Stimulated activated CD4-positive, alpha-beta T cell treated with anti-CD3 and anti-CD28 coated beads, Interleukin-15, amount 100 ng/mL, for 24 hours (primary cell): ENCODE results near the gene FBXO48.

ENCODE experiments used
- DNase-seq: peaks from one replicate; pipeline ENCODE4 v3.0.0-alpha.2; 2020

The FBXO48 gene

DNA sequence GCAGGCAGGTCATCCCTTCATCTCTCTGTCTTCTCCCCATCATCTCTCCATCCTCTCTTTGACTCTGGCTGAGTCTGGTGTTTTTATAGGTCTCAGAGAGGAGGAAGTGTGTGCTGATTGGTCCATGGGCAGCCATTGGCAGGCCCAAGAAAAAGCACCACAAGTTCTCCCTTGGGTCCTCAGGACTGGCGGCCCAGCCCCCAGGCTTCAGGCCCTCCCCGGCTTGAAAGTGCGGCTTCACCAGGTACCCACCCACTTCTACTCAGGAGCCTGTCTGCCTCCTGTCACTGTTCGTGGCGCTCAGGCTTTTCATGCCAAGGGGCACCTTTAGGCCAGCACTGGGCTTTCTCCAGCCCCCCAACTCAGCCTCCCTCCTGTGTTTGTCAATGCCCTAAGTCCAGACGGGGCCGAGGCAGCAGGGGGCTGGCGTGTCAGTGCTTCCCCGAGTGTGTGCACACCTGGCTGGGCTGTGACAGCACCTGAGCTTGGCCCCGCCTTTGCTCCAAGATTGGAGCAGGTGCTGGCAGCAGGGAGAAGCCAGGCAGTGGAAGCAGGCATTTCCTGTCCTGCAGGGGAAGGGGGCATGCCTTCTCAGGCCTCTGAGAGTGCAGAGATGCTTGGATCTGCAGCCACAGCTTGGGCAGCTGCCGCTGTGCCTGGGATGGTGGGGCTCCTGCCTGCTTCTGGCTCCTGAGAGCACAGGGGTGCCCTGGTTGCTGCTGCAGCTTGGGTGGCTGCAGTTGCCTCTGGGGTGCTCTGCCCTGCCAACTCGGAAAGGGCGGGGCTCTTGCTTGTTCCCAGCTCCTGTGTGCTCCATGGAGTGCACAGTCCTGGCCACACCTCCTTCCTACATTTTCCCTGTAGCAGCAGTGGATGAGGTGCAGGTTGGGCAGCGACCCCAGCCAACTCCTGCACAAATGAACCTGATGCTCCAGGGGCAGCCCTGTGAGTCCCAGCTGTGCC is 34.1 kb downstream of the FBXO48 start:
- DNase-seq: no peak

DNA sequence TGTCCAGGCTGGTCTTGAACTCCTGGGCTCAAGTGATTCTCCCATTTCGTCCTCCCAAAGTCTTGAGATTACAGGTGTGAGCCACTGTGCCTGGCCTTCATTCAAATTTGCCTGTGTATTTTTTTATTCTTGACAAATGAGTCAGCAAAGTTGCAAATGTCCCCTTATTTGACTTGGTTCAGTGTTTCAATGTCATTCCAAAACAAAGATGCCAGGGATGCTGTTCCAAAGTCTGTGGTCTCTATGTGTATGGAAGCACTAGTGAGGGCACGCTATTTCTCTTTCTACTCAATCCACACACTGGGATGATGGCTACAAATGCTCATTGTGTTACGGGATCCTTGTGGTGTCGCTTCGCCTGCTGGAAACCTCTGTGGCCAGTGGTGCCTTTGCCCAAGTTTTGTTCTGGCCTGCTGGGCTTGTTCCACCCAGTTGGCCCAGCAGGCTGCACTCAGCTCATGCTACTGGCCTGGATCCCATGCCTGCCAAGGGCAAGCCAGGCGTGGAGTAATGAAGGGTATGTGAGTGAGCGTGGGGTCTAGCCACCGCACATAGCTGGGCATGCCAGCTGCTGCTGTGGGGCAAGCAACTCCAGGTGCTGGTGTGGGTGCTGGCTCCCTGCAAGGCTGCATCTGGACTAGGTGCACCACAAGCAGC is 35.6 kb downstream of the FBXO48 start:
- no peak for DNase-seq

DNA sequence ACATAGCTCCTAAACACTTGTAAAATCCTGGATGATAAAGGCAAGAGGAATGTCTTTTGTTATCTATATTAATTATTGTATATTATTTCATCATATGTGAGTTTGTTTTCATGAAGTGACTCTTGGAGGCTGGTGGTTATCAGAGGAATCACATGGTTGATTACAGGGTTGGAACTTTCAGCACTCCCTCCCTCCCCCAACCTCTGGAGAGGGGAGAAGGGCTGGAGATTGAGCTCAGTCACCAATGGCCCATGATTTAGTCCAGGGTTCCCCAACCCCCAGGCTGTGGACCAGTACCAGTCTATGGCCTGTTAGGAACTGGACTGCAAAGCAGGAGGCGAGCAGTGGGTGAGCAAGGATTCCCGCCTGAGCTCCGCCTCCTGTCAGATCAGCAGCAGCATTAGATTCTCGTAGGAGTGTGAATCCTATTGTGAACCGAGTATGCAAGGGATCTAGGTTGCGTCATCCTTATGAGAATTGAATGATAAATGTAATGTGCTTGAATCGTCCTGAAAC is 37.7 kb downstream of the FBXO48 start:
- DNase-seq: no peak

DNA sequence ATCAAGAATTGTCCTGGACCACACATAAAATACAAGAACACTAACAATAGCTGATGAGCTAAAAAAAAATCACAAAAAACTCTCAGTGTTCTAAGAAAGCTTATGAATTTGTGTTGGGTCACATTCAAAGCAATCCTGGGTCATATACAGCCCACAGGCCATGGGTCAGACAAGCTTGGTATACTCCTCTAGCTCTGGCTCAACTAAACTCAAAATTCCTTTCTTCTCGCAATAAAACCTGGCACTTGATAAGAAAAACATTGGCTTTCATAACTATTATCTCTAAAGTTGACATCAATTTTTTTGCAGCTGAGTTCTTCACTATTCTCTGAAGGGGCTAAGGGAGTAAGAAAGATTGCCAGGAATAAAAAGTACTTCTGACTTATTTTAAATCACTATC is 38.3 kb downstream of the FBXO48 start:
- DNase-seq: no peak

DNA sequence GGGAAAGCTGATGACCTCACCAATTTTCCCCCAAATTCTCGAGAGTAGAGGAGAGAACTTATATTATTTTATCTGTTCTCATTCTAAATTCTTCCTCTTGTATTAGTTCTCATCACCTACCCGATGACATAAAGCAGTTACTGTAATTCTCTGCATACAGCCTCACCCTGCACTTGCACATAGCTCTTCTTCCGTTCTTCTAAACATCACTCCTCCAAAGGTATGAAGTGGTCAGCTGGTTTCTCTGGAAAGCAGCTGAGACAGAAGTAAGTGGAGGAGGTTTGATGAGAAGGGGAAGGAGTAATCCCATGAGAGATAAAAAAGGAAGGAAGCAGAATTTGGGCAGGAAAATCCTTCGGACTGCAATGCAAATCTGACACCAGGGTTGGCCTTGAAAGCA is 39.0 kb downstream of the FBXO48 start:
- no peak for DNase-seq

DNA sequence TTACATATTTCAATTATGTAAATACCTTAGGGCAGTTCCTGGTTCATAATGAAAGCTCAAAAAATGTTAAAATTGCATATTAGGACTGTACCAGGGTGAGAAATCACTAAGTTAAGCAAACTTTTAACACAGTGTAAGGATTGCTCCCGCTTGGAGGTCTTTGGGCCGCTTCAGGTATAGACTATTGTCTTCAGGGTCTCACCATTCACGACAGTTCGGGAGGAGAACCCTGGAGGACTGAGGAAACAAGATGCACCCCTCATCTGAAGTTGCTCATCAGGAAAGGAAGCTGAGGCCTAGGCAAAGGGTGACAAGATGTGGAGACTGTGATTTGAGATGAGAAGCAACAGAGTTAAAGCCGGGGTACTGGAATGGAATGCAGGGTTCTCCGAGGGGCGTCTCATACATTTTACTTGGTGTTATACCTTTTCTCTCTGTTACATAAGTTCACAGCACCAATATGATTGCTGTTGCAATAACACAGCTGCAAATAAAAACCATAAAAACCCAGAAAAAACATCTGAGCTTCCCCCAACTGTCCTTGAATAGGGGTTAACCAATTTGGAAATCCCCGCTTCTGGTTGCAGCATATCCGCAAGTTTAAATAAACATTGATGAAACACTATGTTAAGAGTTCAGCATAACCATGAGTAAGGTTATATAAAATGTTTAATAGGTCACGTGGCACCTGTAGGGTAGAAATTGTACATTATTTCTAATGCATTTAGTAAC is 40.1 kb downstream of the FBXO48 start:
- no peak for DNase-seq

DNA sequence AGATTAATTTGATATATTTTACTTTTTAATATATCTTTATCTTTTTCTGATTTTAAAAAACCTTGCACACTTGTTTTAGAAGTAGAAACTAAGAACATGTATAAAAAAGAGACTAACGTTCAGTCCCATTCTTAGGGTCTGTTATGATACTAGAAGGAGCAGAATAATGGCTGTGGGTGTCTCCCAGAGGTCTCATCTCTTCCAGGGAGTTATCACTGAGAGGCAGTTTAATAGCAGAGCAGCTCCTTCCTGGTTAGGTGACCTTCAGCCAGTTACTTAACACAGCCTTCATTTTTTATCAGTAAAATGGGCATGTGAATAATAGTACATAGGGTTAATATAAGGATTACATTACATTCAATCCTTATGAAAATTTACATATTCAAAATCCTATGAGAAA is 40.6 kb downstream of the FBXO48 start:
- no peak for DNase-seq

DNA sequence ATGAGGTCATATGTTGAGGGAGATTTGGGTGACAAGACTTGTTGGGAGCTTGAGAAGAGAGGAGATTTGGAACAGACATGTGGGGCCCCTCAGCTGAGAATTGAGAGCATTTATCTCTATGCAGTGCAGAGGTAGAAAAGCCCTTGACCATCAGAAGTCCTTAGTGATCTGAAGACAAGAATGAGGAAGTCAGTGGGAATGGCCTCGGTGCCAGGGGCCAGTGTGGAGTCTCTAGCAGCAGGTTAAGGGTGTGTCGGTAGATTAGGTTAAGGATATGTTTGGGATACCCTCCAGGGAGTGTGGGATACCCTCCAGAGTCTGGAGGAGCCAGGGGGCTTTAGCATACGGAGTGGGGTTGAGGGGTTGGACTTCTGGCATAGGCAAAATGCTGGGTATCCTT is 41.6 kb downstream of the FBXO48 start:
- DNase-seq: no peak

DNA sequence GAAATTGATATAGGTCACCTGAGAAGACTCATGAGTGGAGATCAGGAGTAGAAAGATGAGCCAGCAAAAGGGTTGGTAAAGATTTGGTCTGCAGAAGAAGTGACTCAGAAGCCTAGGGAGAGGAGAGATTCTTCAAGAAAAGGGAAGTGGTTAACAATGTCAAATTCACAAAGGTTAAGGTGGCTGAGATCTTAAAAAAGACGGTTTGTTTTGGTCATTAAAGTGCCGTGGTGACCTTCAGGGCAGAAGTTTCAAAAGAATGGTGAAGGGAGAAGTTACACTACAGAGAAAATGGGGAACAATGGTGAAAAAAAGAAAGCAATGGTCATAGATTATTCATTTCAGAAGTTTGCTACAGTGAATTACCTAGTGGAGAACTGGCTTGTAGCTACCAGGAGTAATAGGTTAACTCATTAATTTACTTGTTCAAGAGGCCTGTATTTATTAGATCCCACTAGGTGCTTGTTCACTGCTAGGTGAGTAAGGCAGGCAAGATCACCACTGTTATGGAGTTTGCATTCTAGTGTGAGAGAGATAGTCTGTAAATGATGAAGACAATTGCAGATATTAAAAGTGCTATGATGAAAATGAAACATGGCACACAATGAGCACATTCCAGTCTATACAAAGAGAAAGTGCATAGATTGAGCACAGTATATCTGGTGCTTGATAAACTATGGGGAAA is 43.0 kb downstream of the FBXO48 start:
- DNase-seq: no peak

DNA sequence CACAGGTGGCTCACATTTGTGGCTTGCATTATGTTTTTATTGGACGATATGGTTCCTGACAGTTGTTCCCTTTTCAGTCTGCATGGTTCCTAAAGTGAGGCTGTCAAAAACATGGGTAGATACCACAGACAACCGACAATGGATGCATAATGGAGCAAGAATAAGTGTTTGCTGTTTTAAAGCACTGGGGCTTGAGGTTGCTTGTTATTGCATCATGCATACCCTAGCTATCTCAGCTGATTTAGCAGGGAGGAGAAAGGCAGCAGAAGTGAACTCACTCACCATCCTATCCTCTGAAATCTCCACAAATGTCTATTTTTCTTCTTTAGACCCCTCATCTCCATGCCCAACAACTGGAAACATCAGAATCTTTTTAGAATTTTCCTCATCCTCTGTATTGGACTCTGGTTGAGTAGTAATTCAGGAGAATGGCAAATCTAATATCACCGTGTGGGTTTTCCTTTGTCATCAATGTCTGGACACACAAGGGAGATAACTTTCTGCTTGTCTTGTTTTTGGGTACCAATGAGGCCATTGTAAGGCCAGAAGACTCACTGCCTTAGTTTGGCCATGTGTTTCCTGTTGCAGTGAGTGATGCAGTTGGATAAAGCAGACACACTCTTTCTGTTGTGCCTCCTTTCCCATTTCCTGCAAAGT is 46.7 kb downstream of the FBXO48 start:
- DNase-seq: no peak

DNA sequence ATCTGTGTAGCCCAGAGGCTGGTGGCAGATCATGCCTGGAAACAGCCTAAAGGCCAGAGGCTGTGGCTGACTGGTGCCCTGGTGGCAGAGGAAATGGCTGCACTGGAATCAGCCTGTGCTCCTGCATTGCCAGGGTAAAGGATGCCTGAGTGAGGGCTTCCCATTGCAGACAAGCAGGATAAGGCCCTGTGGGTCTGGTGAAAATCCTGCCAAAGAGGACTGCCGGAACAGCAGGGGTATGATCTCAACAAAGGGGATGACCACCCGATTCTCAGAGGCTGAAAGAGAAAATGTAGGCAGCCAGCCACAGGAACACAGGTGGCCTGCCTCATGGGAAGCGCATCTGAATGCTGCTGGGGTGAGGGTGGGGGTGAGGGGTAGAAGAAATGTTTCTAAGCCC is 48.2 kb downstream of the FBXO48 start:
- no peak for DNase-seq

DNA sequence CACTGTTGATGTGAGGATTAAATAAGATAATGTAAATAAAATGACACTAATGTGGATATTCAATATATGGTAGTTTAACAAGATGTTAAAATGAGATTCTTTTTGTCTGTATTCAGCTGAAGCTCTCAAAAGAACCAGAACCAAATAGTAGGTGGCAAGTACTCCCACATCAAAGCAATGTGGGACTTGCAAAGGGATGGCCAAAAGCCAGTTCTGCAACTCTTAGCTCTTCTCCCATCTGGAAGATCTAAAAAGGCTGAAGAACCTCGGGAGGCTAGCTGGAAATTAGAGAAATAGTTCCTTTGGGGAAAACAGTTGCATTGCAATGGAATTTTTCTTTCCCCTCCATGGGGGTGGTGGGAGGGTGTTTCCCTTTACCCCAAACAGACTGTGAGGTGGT is 48.7 kb downstream of the FBXO48 start:
- no peak for DNase-seq

DNA sequence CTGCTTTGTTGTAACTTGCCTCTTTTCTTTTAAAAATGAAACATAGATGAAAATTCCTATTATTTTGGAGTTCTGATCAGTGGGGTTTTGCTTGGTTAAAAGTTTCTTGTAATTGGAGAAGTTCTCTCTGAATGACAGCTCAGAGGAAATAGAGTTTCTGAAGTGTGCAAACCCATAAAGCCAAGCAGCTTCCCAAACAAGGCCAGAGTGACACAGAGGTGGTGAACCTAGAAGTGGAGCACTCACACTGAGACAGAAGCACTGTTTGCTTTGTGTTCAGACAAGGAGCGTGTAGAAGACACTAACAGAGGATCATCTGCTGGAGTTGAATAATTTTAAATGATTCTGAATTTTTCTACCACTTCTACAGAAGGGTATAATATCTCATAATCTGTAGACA is 49.2 kb downstream of the FBXO48 start:
- DNase-seq: no peak

DNA sequence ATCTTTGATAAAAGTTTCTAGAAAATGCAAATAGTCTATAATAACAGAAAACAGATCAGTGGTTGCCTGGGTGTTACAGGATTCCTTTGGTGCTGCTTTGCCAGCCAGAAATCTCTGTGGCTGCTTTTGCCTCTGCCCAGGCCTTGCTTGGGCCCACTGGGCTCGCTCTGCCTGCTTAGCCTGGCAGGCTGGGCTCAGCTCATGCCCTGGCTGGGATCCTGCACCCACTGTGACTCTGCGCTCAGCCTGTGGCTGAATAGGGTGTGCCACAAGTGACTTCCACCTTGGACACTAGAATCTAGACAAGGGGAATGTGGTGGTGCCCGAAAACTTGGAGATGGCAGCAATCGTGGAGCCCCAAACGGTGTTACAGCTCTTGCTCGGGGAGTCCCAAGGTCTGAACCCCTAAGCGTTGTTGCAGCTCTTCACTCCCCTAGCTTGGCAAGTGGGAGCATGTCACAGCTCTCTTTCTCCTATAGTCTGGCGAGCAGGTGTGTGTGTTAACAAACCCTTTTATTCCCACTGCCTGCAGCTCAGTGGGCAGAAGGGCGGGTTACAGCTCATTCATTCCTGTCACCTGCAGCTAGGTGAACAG is 50.9 kb downstream of the FBXO48 start:
- no peak for DNase-seq

DNA sequence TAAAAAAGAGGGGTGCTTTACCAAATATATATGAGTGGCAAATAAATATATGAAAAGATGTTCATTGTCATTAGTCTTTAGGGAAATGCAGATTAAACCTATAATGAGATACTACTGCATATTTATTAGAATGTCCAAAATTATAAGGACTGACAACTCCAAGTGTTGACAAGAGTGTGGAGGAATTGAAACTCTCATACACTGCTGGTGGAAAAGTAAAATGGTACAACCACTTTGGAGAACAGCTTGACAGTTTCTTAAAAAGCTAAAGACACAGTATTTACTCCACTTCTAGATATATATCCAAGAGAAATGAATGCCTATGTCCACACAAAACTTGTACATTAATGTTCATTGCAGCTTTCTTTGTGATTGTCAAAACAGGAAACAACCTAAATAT is 51.6 kb downstream of the FBXO48 start:
- DNase-seq: no peak

DNA sequence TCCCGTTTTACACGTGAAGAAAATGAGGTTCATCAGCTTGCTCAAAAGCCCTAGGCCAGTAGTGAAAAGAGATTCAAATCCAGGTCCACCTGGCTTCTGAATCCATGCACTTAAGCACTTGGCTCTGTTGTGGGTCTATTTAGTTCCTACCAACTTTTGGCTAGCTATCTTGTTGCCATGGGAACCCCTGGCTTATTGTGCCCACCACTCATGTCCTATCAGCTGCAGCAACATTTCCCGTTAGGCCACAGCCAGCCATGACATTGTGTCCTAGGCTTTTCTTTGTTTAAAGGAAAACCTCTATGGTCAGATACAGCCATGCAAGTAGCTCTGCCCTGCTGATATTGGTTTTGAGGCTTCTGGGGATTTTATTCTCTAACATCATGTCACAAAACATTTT is 52.2 kb downstream of the FBXO48 start:
- DNase-seq: no peak

DNA sequence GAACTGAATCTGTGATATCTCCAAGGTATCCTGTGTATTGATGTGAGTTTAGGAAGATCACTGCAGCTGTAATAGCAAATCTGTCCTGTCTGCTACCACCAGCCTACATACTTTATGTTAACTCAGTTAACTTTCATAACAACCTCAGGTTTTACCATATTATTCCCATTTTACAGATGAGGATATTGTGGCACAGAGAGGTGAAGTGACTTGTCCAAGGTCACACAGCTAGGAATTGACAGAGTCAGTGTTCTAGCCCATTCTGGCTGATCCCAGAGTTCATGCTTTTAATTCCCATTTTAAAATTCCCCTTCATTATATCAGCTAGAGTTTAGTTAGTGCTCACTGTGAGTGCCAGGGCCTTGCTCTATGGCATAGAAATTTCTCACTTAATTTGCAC is 52.6 kb downstream of the FBXO48 start:
- no peak for DNase-seq

DNA sequence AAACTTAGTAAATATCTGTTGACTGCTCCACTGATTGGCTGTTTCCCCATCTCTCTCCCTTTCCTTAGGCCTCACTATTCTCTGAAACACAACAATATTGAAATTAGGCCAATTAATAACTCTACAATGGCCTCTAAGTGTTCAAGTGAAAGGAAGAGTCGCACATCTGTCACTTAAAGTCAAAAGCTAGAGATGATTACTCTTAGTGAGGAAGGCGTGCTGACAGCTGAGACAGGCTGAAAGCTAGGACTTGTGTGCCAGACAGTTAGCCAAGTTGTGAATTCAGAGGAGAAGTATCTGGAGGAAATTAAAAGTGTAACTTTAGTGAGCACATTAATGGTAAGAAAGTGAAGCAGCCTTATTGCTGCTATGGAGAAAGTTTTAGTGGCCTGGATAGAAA is 53.6 kb downstream of the FBXO48 start:
- DNase-seq: no peak

DNA sequence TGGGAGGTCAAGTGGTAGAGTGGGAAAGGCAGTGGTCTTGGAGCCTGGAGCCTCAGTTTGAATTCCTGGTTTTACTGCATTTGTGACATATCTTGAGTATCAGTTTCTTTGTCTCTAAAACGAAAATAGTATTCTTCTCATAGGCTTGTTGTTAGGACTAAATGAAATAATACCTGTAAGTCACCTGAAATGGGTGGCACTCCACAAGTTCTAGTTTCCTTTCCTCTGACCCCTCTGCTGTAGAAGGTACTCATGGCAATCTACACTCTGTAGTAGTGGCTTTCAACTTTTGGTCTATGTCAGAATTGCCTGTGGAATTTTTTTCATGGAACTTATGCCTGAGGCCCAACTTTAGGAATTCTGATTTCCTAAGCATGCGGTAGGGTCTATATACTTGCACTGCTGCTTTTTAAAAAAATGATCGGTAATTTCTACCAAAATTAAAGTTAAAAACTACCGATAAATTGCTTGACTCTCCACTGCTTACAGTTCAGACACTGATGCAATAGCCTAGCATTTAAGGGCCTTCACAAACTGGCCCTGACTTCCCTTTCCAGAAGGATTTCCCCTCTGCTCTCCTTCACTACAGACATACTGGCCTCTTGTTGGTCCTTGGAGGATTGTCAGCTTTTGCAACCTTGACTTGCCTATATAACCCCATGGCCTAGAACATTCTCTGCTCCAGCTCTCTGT is 54.8 kb downstream of the FBXO48 start:
- no peak for DNase-seq

DNA sequence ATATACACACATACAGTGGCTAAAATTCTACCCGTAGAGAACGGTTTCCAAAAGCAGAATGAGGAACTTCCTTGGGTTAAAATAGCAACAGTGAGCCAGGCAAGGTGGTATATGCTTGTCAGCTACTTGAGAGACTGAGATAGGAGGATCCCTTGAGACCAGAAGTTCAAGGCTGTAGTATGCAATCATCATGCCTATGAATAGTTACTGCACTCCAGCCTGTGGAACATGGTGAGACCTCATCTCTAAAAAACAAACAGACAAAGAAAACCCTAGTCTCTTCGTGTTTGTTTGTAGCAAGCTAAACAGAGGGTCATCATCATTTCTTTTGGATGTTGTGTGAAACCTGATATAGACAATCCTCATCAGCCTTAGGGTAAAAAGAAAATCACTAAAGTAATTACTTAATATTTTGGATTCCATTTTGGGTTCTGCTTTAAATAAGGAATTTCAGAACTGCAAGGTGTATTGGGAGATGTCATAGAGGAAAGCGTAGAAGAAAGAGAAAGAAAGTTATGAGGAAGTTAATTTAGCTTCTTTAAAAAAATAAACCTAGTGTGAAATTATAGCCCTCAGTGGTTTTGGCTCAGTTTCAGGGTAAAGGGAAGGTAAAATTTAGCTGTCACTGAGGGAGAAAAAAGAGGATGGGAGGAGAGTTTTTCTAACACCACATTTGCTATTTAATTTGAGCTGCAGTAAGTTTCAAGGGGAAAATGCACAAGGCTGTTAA is 55.5 kb downstream of the FBXO48 start:
- no peak for DNase-seq
